CD14-positive monocyte (primary cell): Measurements from ENCODE around the gene FHIT. TPM values are rescaled to one million over a fixed set of nuclear protein-coding genes. Genes with fewer than 3 reads are reported as not detected.

Experiments used
- DNase-seq, 3 donors: peaks; one replicate each; pipeline ENCODE4 v3.0.0-alpha.2; 2011 to 2022
- H2AFZ ChIP-seq: 2 replicates; pipeline ENCODE4 v1.6.0; 2012; ENCODE audit warnings: mild to moderate bottlenecking, low read depth, low read length, inconsistent platforms; ENCODE audit not compliant: insufficient read depth, poor library complexity, severe bottlenecking
- H3K27ac ChIP-seq, 2 donors: 1 replicate in 1 of 2; 2 replicates in 1 of 2; pipeline ENCODE4 v1.5.1; 2012 to 2013; ENCODE audit warnings: low read length in 2 of 2, control low read depth in 1 of 2, inconsistent platforms in 1 of 2, low read depth in 1 of 2, mild to moderate bottlenecking in 1 of 2
- H3K27me3 ChIP-seq, 2 donors: one replicate each; pipeline versions ENCODE4 v1.6.0 to v1.6.1; 2011 to 2013; ENCODE audit warnings: low read length in 2 of 2; ENCODE audit not compliant: control insufficient read depth in 2 of 2, insufficient read depth in 2 of 2
- H3K36me3 ChIP-seq, 2 donors: replicated peaks in 1 of 2; 1 replicate in 1 of 2; 2 replicates in 1 of 2; pipeline versions ENCODE4 v1.5.1 to v1.6.1; 2012 to 2013; ENCODE audit warnings: low read length in 2 of 2, control low read depth in 1 of 2, inconsistent platforms in 1 of 2, mild to moderate bottlenecking in 1 of 2; ENCODE audit not compliant: insufficient read depth in 2 of 2, control insufficient read depth in 1 of 2
- H3K4me1 ChIP-seq, 2 donors: 1 replicate in 1 of 2; 2 replicates in 1 of 2; pipeline versions ENCODE4 v1.5.1 to v1.6.1; 2012 to 2013; ENCODE audit warnings: low read length in 2 of 2, control low read depth in 1 of 2, inconsistent platforms in 1 of 2, mild to moderate bottlenecking in 1 of 2, moderate library complexity in 1 of 2; ENCODE audit not compliant: insufficient read depth in 2 of 2, control insufficient read depth in 1 of 2
- H3K4me2 ChIP-seq: replicated peaks from 2 replicates; pipeline ENCODE3; 2012; ENCODE audit warnings: low read length, moderate library complexity, mild to moderate bottlenecking; ENCODE audit not compliant: poor library complexity, severe bottlenecking; ENCODE audit errors: extremely low read depth
- H3K4me3 ChIP-seq, 3 experiments: fragments of 200-600 bp in 1 of 3; sonication (generic) in 1 of 3; replicated peaks in 1 of 3; 1 replicate in 2 of 3; 2 replicates in 1 of 3; pipeline ENCODE4 v1.5.1; 2011 to 2013; ENCODE audit warnings: low read length in 3 of 3, mild to moderate bottlenecking in 3 of 3, control low read depth in 2 of 3, low read depth in 2 of 3, inconsistent platforms in 1 of 3, moderate library complexity in 1 of 3
- H3K79me2 ChIP-seq: 2 replicates; pipeline ENCODE4 v1.6.0; 2012; ENCODE audit warnings: mild to moderate bottlenecking, control low read depth, inconsistent platforms, low read length, moderate library complexity; ENCODE audit not compliant: insufficient read depth
- H3K9ac ChIP-seq: 2 replicates; pipeline ENCODE4 v1.6.0; 2017; ENCODE audit warnings: low read length, mild to moderate bottlenecking; ENCODE audit not compliant: insufficient read depth, poor library complexity, severe bottlenecking
- H3K9me3 ChIP-seq, 2 donors: replicated peaks in 1 of 2; 1 replicate in 1 of 2; 2 replicates in 1 of 2; pipeline versions ENCODE4 v1.5.1 to v1.6.1; 2012 to 2013; ENCODE audit warnings: low read length in 2 of 2, control low read depth in 1 of 2; ENCODE audit not compliant: control insufficient read depth in 1 of 2, insufficient read depth in 1 of 2
- H4K20me1 ChIP-seq: 2 replicates; pipeline ENCODE4 v1.6.0; 2012; ENCODE audit warnings: mild to moderate bottlenecking, low read length, control low read depth, moderate library complexity; ENCODE audit not compliant: insufficient read depth
- H3K27ac Mint-ChIP-seq, 7 donors: one replicate each; pipeline ENCODE4 v1.8.0; 2020; ENCODE audit warnings: mild to moderate bottlenecking in 7 of 7, mixed read lengths in 7 of 7, moderate library complexity in 6 of 7, inconsistent platforms in 2 of 7
- H3K27me3 Mint-ChIP-seq, 3 donors: one replicate each; pipeline ENCODE4 v1.8.0; 2021 to 2022; ENCODE audit warnings: low read depth in 3 of 3, mild to moderate bottlenecking in 3 of 3, mixed read lengths in 3 of 3, moderate library complexity in 3 of 3, inconsistent platforms in 1 of 3
- H3K36me3 Mint-ChIP-seq, 2 donors: one replicate each; pipeline ENCODE4 v1.8.0; 2020; ENCODE audit warnings: mixed read lengths in 2 of 2, inconsistent platforms in 1 of 2, mild to moderate bottlenecking in 1 of 2
- H3K4me1 Mint-ChIP-seq: one replicate; pipeline ENCODE4 v1.8.0; 2020; ENCODE audit warnings: mild to moderate bottlenecking, mixed read lengths
- H3K4me3 Mint-ChIP-seq, 2 donors: one replicate each; pipeline ENCODE4 v1.8.0; 2020; ENCODE audit warnings: mild to moderate bottlenecking in 2 of 2, mixed read lengths in 2 of 2, moderate library complexity in 1 of 2
- H3K9me3 Mint-ChIP-seq, 7 donors: one replicate each; pipeline ENCODE4 v1.8.0; 2020 to 2022; ENCODE audit warnings: mixed read lengths in 7 of 7, mild to moderate bottlenecking in 6 of 7, moderate library complexity in 6 of 7, inconsistent platforms in 2 of 7
- WGBS: methylation state at CpG from one replicate; pipeline ENCODE4 v1.1.5; 2013; ENCODE audit warnings: missing lambda C conversion rate; ENCODE audit not compliant: insufficient coverage; 5-methylcytosine and 5-hydroxymethylcytosine counted together
- intact Hi-C, 2 donors: fragments of 100-400 bp; cut with micrococcal nuclease; formaldehyde crosslinking; loops; one replicate each; pipeline versions ENCODE4 v1.15.0 to v1.15.1; 2023
- polyA plus RNA-seq, 3 donors: library from polyadenylated mRNA; depleted of rRNA in 1 of 3; unstranded in 2 of 3; stranded (reverse) in 1 of 3; fragments of 300-500 nt in 2 of 3; fragments of >200 nt in 1 of 3; fragmentation: Illumina TruSeq in 2 of 3; gene quantifications; 1 replicate in 2 of 3; 2 replicates in 1 of 3; pipeline ENCODE4 v1.2.3, GENCODE V29; 2012 to 2021
- TF ChIP-seq, protein P1 (sequence below): fragments of 200-600 bp; IDR thresholded peaks from one replicate; pipeline ENCODE4 v1.8.0; 2022; ENCODE audit warnings: antibody characterized with exemption, mild to moderate bottlenecking

Gene FHIT
- polyA plus RNA-seq, 3 donors = 1.7 to 3.4 (median 3.2) TPM

- DNase-seq = no peak
- Histone ChIP-seq H2AFZ (no peak overlapping the region), H3K9me3 (no peaks in the 10 kb centered on the region), H3K4me3 (no peak overlapping the region), H3K36me3 (no peaks in the 10 kb centered on the region), H3K79me2 (no peaks in the 10 kb centered on the region), H3K4me1 (no peaks in the 10 kb centered on the region), H3K9ac (no peak overlapping the region), H3K27me3 (no peaks in the 10 kb centered on the region), H3K4me2 (no peak overlapping the region), H4K20me1 (no peaks in the 10 kb centered on the region), H3K27ac (no peak overlapping the region)
- H3K4me1 Mint-ChIP-seq = no peaks in the 10 kb centered on the region
- H3K4me3 Mint-ChIP-seq = no peak overlapping the region
- H3K36me3 Mint-ChIP-seq = no peaks in the 10 kb centered on the region
- H3K9me3 Mint-ChIP-seq = peaks cover 0 to 4% (median 0%) of the 10 kb centered on the region in 7 donors
- intact Hi-C loops = no loop called here
- H3K27ac Mint-ChIP-seq = no peak overlapping the region
- no peaks in the 10 kb centered on the region for H3K27me3 Mint-ChIP-seq
- TF ChIP-seq, protein P1, sequence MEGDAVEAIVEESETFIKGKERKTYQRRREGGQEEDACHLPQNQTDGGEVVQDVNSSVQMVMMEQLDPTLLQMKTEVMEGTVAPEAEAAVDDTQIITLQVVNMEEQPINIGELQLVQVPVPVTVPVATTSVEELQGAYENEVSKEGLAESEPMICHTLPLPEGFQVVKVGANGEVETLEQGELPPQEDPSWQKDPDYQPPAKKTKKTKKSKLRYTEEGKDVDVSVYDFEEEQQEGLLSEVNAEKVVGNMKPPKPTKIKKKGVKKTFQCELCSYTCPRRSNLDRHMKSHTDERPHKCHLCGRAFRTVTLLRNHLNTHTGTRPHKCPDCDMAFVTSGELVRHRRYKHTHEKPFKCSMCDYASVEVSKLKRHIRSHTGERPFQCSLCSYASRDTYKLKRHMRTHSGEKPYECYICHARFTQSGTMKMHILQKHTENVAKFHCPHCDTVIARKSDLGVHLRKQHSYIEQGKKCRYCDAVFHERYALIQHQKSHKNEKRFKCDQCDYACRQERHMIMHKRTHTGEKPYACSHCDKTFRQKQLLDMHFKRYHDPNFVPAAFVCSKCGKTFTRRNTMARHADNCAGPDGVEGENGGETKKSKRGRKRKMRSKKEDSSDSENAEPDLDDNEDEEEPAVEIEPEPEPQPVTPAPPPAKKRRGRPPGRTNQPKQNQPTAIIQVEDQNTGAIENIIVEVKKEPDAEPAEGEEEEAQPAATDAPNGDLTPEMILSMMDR = no peak
Measured at GRCh38 chr3:61200270-61200669, 51.0 kb downstream of the FHIT start.

DNA sequence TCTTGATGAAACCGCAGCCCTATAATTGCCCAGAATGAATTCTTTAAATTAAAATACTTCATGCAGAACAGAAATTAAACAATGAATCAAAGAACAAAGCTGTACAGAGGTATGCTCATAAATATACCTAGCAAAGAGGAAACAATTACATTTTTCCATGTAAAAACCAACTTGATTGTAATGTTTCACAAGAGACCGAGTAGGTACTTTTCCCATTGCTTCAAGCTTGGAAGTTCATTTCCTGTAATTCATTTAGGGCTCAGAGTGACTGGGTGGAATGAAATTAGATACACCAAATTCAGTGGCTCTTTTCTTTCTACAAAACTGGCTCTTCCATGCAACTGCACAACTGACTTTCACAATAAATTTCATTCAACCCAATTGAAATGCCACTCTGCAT is 51.4 kb downstream of the FHIT start:
- Histone ChIP-seq H3K27ac (no peak overlapping the region), H3K27me3 (no peaks in the 10 kb centered on the region), H3K79me2 (no peaks in the 10 kb centered on the region), H3K4me2 (no peak overlapping the region), H4K20me1 (no peaks in the 10 kb centered on the region), H2AFZ (no peak overlapping the region), H3K9ac (no peak overlapping the region), H3K36me3 (no peaks in the 10 kb centered on the region), H3K9me3 (no peaks in the 10 kb centered on the region), H3K4me1 (no peaks in the 10 kb centered on the region), H3K4me3 (no peak overlapping the region)
- WGBS = 100% methylated on average over 1 of the region's 2 CpGs
- Mint-ChIP-seq H3K4me1 (peaks cover 4% of the 10 kb centered on the region), H3K27me3 (no peaks in the 10 kb centered on the region), H3K27ac (no peak overlapping the region), H3K36me3 (no peaks in the 10 kb centered on the region), H3K4me3 (no peak overlapping the region), H3K9me3 (peaks cover 0 to 4% (median 0%) of the 10 kb centered on the region in 7 donors)
- DNase-seq = no peak
- intact Hi-C loops = no loop called here
- TF ChIP-seq, protein P1 = no peak
